Mesenchymal stem cell (in vitro differentiated cells and primary cell): ENCODE measurements around the gene KCTD1.

Source experiments
- DNase-seq: peaks from one replicate; pipeline ENCODE4 v3.0.0-alpha.2; 2013
- H2AFZ ChIP-seq: one replicate; pipeline ENCODE4 v1.6.1; 2013; ENCODE audit warnings: low read depth, mild to moderate bottlenecking, control low read depth, inconsistent platforms, low read length, moderate library complexity
- H2AK5ac ChIP-seq: 2 replicates; pipeline ENCODE4 v1.6.1; 2013; ENCODE audit warnings: low read length, moderate library complexity, mild to moderate bottlenecking, inconsistent platforms; ENCODE audit not compliant: severe bottlenecking
- H2BK120ac ChIP-seq: one replicate; pipeline ENCODE4 v1.6.1; 2013; ENCODE audit warnings: low read depth, mild to moderate bottlenecking, inconsistent platforms, low read length, moderate library complexity
- H2BK12ac ChIP-seq, 2 experiments: one replicate each; pipeline ENCODE4 v1.6.1; 2013; ENCODE audit warnings: inconsistent platforms in 2 of 2, low read length in 2 of 2, mild to moderate bottlenecking in 2 of 2, moderate library complexity in 2 of 2, control low read depth in 1 of 2
- H2BK15ac ChIP-seq: one replicate; pipeline ENCODE4 v1.6.1; 2013; ENCODE audit warnings: mild to moderate bottlenecking, low read depth, inconsistent platforms; ENCODE audit not compliant: poor library complexity, severe bottlenecking
- H2BK5ac ChIP-seq: 2 replicates; pipeline ENCODE4 v1.6.1; 2013; ENCODE audit warnings: low read depth, mild to moderate bottlenecking, low read length, control low read depth, inconsistent platforms; ENCODE audit not compliant: poor library complexity, severe bottlenecking
- H3K14ac ChIP-seq, 2 experiments: one replicate each; pipeline ENCODE4 v1.6.1; 2013; ENCODE audit warnings: inconsistent platforms in 2 of 2, low read length in 2 of 2, control low read depth in 1 of 2, mild to moderate bottlenecking in 1 of 2, moderate library complexity in 1 of 2
- H3K18ac ChIP-seq, 2 experiments: one replicate each; pipeline ENCODE4 v1.6.1; 2013; ENCODE audit warnings: inconsistent platforms in 2 of 2, low read length in 2 of 2, control low read depth in 1 of 2, low read depth in 1 of 2, mild to moderate bottlenecking in 1 of 2
- H3K23ac ChIP-seq, 2 experiments: one replicate each; pipeline ENCODE4 v1.6.1; 2013; ENCODE audit warnings: inconsistent platforms in 2 of 2, low read length in 2 of 2, mild to moderate bottlenecking in 2 of 2, moderate library complexity in 2 of 2, control low read depth in 1 of 2
- H3K27ac ChIP-seq: 2 replicates; pipeline ENCODE4 v1.5.1; 2013; ENCODE audit warnings: mild to moderate bottlenecking, moderate library complexity, low read length, control low read depth, inconsistent platforms; ENCODE audit not compliant: poor library complexity, severe bottlenecking
- H3K27me3 ChIP-seq, 2 experiments: 2 replicates each; pipeline versions ENCODE4 v1.6.1 to v1.7.0; 2013; ENCODE audit warnings: low read length in 2 of 2, mild to moderate bottlenecking in 2 of 2, moderate library complexity in 2 of 2, control low read depth in 1 of 2, inconsistent platforms in 1 of 2; ENCODE audit not compliant: control insufficient read depth in 1 of 2, insufficient read depth in 1 of 2
- H3K36me3 ChIP-seq, 2 experiments: 2 replicates each; pipeline versions ENCODE4 v1.6.1 to v1.7.0; 2013; ENCODE audit warnings: low read length in 2 of 2, control low read depth in 1 of 2, inconsistent platforms in 1 of 2, low read depth in 1 of 2, mild to moderate bottlenecking in 1 of 2; ENCODE audit not compliant: insufficient read depth in 2 of 2, control insufficient read depth in 1 of 2
- H3K4ac ChIP-seq, 2 experiments: one replicate each; pipeline ENCODE4 v1.6.1; 2013; ENCODE audit warnings: inconsistent platforms in 2 of 2, low read length in 2 of 2, mild to moderate bottlenecking in 2 of 2, moderate library complexity in 2 of 2, control low read depth in 1 of 2, low read depth in 1 of 2
- H3K4me1 ChIP-seq: 2 replicates; pipeline ENCODE4 v1.6.1; 2013; ENCODE audit warnings: low read depth, low read length, control low read depth; ENCODE audit not compliant: control insufficient read depth, insufficient read depth
- H3K4me2 ChIP-seq: 2 replicates; pipeline ENCODE4 v1.6.1; 2013; ENCODE audit warnings: low read length, mild to moderate bottlenecking, inconsistent platforms; ENCODE audit not compliant: poor library complexity, severe bottlenecking
- H3K4me3 ChIP-seq, 2 experiments: 2 replicates each; pipeline versions ENCODE4 v1.5.1 to v1.7.0; 2013; ENCODE audit warnings: low read length in 2 of 2, mild to moderate bottlenecking in 2 of 2, control low read depth in 1 of 2, low read depth in 1 of 2; ENCODE audit not compliant: insufficient read depth in 1 of 2
- H3K79me1 ChIP-seq: replicated peaks from 2 replicates; pipeline ENCODE4 v1.6.1; 2013; ENCODE audit warnings: mild to moderate bottlenecking, control low read depth, low read length, inconsistent platforms; ENCODE audit not compliant: poor library complexity, severe bottlenecking
- H3K9ac ChIP-seq: 2 replicates; pipeline ENCODE4 v1.7.0; 2013; ENCODE audit warnings: mild to moderate bottlenecking, low read length, moderate library complexity
- H3K9me3 ChIP-seq: 2 replicates; pipeline ENCODE4 v1.7.0; 2013; ENCODE audit warnings: mild to moderate bottlenecking, low read length; ENCODE audit not compliant: control insufficient read depth
- H4K8ac ChIP-seq: one replicate; pipeline ENCODE4 v1.6.1; 2013; ENCODE audit warnings: inconsistent platforms, mild to moderate bottlenecking, low read length, moderate library complexity
- H4K91ac ChIP-seq: one replicate; pipeline ENCODE4 v1.6.1; 2013; ENCODE audit warnings: mild to moderate bottlenecking, low read length, inconsistent platforms
- WGBS: methylation state at CpG from one replicate; pipeline ENCODE4 v1.1.7; 2013; ENCODE audit warnings: mixed read lengths; 5-methylcytosine and 5-hydroxymethylcytosine counted together

Gene KCTD1

DNA sequence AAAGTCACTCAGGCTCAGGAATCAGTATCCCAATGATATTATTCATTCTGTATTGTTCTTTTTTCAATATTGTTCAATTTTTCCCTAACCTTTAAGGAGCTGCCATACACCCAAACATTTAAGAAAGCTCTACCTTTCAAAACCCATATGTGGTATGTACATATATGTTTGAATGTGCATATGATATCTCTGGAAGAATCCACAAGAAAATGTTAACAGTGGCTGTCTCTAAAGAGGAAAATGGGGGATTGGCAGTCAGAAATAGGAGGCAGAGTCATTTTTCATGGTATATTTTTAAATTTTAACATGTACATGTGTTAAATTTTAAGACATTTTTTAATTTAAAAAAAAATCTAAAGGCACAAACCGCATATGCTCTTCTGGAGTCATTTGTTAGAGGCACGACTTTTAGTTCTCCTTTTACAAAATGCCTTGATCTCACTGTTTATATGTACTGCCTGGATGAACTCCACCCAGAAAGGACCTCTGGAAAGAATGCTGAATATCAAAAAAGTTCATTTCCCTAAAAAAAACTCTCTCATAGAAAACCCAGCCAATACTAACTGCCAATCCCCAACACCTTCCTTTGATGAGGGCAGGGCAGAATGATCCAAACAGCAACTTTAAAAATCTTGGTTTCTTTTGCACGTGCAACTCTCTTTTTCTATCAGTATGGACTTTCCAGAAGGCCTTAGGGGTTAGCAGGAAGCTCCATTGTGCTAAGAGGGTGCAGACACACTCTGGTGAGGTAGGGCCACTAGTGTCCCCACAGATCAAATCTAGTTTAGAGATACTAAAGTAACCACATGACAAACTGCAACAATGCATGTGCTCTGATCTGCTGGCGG, 23.6 kb downstream of the KCTD1 start:
- H2BK120ac ChIP-seq = no peak overlapping the region
- no peak overlapping the region for H3K23ac ChIP-seq
- H2AFZ ChIP-seq = no peak overlapping the region
- no peak overlapping the region for H3K14ac ChIP-seq
- H2BK5ac ChIP-seq = no peak overlapping the region
- H3K79me1 ChIP-seq = peaks cover 43% of the 10 kb centered on the region
- no peaks in the 10 kb centered on the region for H3K36me3 ChIP-seq
- H3K9me3 ChIP-seq = no peaks in the 10 kb centered on the region
- no peak overlapping the region for H2BK15ac ChIP-seq
- H2AK5ac ChIP-seq = no peak overlapping the region
- no peak overlapping the region for H4K91ac ChIP-seq
- no peak overlapping the region for H3K9ac ChIP-seq
- H3K27ac ChIP-seq = no peak overlapping the region
- H3K27me3 ChIP-seq = no peaks in the 10 kb centered on the region
- no peak overlapping the region for H2BK12ac ChIP-seq
- no peak overlapping the region for H3K18ac ChIP-seq
- no peak overlapping the region for H3K4ac ChIP-seq
- H3K4me2 ChIP-seq = no peak overlapping the region
- 85% methylated on average over 4 of the region's 4 CpGs for WGBS
- H4K8ac ChIP-seq = no peak overlapping the region
- no peak overlapping the region for H3K4me3 ChIP-seq
- DNase-seq = no peak
- H3K4me1 ChIP-seq = peaks cover 10% of the 10 kb centered on the region

DNA sequence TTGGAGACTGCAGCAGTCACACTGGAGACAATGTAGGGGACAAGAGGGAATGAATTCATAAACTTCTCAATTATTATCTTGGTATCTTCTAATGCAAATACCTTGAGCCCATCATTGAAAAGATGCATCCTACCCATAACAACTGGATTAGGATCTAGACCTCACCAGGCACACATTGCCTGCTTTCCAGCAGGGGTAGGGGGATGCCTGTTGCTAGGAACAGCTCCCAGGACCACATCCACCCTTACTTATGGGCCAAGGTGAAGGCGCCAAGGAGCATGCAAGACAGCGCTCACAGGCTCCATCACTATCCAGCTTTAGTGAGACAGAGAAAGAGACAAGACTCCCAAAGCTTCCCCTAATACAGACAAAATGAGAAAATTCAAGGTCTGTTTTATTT, 24.4 kb downstream of the KCTD1 start:
- Histone ChIP-seq H3K4ac (no peak overlapping the region), H2BK12ac (no peak overlapping the region), H3K9me3 (no peaks in the 10 kb centered on the region), H3K4me3 (no peak overlapping the region), H3K4me2 (no peak overlapping the region), H2BK5ac (no peak overlapping the region), H2BK15ac (no peak overlapping the region), H3K23ac (no peak overlapping the region), H2AFZ (no peak overlapping the region), H3K79me1 (peaks cover 39% of the 10 kb centered on the region), H4K91ac (no peak overlapping the region), H3K4me1 (peaks cover 10% of the 10 kb centered on the region), H3K9ac (no peak overlapping the region), H2AK5ac (no peak overlapping the region), H3K36me3 (no peaks in the 10 kb centered on the region), H2BK120ac (no peak overlapping the region), H3K14ac (no peak overlapping the region), H3K27me3 (no peaks in the 10 kb centered on the region), H3K18ac (no peak overlapping the region), H4K8ac (no peak overlapping the region), H3K27ac (no peak overlapping the region)
- WGBS = 92% methylated on average over 2 of the region's 2 CpGs
- DNase-seq = no peak

DNA sequence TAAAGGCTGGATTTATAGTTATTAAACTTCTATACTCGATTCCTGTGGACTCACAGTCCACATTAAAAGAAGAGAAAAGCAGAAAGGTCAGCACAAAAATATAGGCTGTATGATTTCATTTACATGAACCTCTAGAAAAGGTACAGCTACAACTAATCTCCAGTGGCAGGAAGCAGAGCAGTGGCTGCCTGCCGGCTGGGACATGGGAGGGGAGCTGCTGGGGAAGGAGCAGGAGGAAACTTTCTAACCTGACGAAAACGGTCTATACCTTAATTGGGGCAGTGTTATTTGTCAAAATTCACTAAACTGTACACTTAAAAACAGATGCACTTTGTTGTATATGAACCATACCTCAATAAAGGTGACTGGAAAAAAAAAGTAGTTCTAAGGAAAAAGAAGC, 26.7 kb downstream of the KCTD1 start:
- no peak overlapping the region for H4K91ac ChIP-seq
- H3K9ac ChIP-seq = no peak overlapping the region
- H3K36me3 ChIP-seq = no peaks in the 10 kb centered on the region
- H2AFZ ChIP-seq = no peak overlapping the region
- no peak overlapping the region for H2BK5ac ChIP-seq
- H3K27ac ChIP-seq = no peak overlapping the region
- no peak overlapping the region for H3K4ac ChIP-seq
- H3K79me1 ChIP-seq = peaks cover 38% of the 10 kb centered on the region
- no peak overlapping the region for H3K4me2 ChIP-seq
- no peak overlapping the region for H2BK12ac ChIP-seq
- DNase-seq = no peak
- H3K14ac ChIP-seq = no peak overlapping the region
- H3K4me3 ChIP-seq = no peak overlapping the region
- 33% methylated on average over 1 of the region's 4 CpGs for WGBS
- no peaks in the 10 kb centered on the region for H3K9me3 ChIP-seq
- no peak overlapping the region for H3K23ac ChIP-seq
- no peaks in the 10 kb centered on the region for H3K27me3 ChIP-seq
- no peak overlapping the region for H3K18ac ChIP-seq
- H2BK15ac ChIP-seq = no peak overlapping the region
- H4K8ac ChIP-seq = no peak overlapping the region
- peaks cover 8% of the 10 kb centered on the region for H3K4me1 ChIP-seq
- no peak overlapping the region for H2AK5ac ChIP-seq
- H2BK120ac ChIP-seq = no peak overlapping the region

DNA sequence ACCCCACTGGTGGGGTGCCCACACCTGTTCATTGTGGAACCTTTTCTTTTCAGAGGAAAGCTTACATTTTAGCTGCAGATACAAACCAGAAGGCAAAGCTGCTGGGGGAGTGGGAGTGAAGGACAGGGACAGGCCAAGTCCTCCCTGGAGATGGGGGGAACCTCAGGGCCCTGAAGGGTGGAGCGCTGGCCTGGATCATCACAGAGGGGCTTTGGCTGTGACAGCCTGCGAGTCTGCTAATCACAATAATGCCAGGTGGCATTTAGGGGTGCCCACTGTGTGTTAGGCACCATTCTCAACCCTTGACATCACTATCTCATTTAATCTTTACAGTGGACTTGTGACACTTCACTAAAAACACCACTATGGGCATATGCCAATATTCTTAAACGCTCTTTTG, 27.4 kb downstream of the KCTD1 start:
- Histone ChIP-seq H3K36me3 (no peaks in the 10 kb centered on the region), H3K4me2 (no peak overlapping the region), H3K9ac (no peak overlapping the region), H2BK15ac (no peak overlapping the region), H2BK5ac (no peak overlapping the region), H4K91ac (no peak overlapping the region), H3K79me1 (peaks cover 40% of the 10 kb centered on the region), H3K9me3 (no peaks in the 10 kb centered on the region), H3K18ac (no peak overlapping the region), H3K4me1 (peaks cover 4% of the 10 kb centered on the region), H3K27me3 (no peaks in the 10 kb centered on the region), H4K8ac (no peak overlapping the region), H2BK120ac (no peak overlapping the region), H3K4me3 (no peak overlapping the region), H3K14ac (no peak overlapping the region), H3K4ac (no peak overlapping the region), H3K23ac (no peak overlapping the region), H3K27ac (no peak overlapping the region), H2BK12ac (no peak overlapping the region), H2AK5ac (peak overlapping the region; percentile 43), H2AFZ (no peak overlapping the region)
- WGBS = 97% methylated on average over 3 of the region's 3 CpGs
- DNase-seq = no peak
